DOHH2 (cell line): ENCODE data around the gene LIN52.

Experiments used
- H3F3A ChIP-seq: fragments of 200-600 bp; sonication (generic), shearing (Covaris generic); 2 replicates; pipeline ENCODE4 v1.6.0; 2016; ENCODE audit warnings: antibody characterized with exemption, mild to moderate bottlenecking; ENCODE audit not compliant: control insufficient read depth, insufficient read depth
- H3K27ac ChIP-seq: fragments of 200-600 bp; sonication (generic); 2 replicates; pipeline ENCODE4 v1.5.1; 2014; ENCODE audit warnings: low read depth, mild to moderate bottlenecking, low read length, moderate library complexity
- H3K27me3 ChIP-seq: fragments of 200-600 bp; sonication (generic); 2 replicates; pipeline ENCODE4 v1.6.1; 2014; ENCODE audit warnings: mild to moderate bottlenecking, low read length, mixed read lengths; ENCODE audit not compliant: control insufficient read depth
- H3K36me3 ChIP-seq: fragments of 200-600 bp; sonication (generic); 2 replicates; pipeline ENCODE4 v1.6.1; 2014; ENCODE audit warnings: mild to moderate bottlenecking, low read length, moderate library complexity, mixed read lengths; ENCODE audit not compliant: control insufficient read depth
- H3K4me1 ChIP-seq: fragments of 200-600 bp; sonication (generic); 2 replicates; pipeline ENCODE4 v1.6.1; 2014; ENCODE audit warnings: mild to moderate bottlenecking, low read length, mixed read lengths; ENCODE audit not compliant: control insufficient read depth
- H3K4me2 ChIP-seq: fragments of 200-600 bp; sonication (generic); 2 replicates; pipeline ENCODE4 v1.6.0; 2014; ENCODE audit warnings: mild to moderate bottlenecking, low read length, moderate library complexity
- H3K4me3 ChIP-seq: fragments of 200-600 bp; sonication (generic); 2 replicates; pipeline ENCODE4 v1.5.1; 2014; ENCODE audit warnings: mild to moderate bottlenecking, low read length, mixed read lengths
- H3K79me2 ChIP-seq: fragments of 200-600 bp; sonication (generic); 2 replicates; pipeline ENCODE4 v1.6.1; 2014; ENCODE audit warnings: mild to moderate bottlenecking, low read length, mixed read lengths; ENCODE audit not compliant: control insufficient read depth
- H3K9me2 ChIP-seq: fragments of 200-600 bp; sonication (generic); replicated peaks from 2 replicates; pipeline ENCODE4 v1.6.1; 2014; ENCODE audit warnings: mild to moderate bottlenecking, low read length, mixed read lengths; ENCODE audit not compliant: control insufficient read depth
- H3K9me3 ChIP-seq: fragments of 200-600 bp; sonication (generic); 2 replicates; pipeline ENCODE4 v1.6.1; 2014; ENCODE audit warnings: antibody characterized with exemption, low read length, mixed read lengths; ENCODE audit not compliant: control insufficient read depth, insufficient read depth
- H4K20me1 ChIP-seq: fragments of 200-600 bp; sonication (generic); 2 replicates; pipeline ENCODE4 v1.6.0; 2014; ENCODE audit warnings: low read depth, mild to moderate bottlenecking, antibody characterized with exemption, low read length, moderate library complexity; ENCODE audit not compliant: control insufficient read depth, insufficient read depth
- CTCF ChIP-seq: fragments of 200-600 bp; sonication (generic); IDR thresholded peaks from one replicate; pipeline ENCODE4 v1.5.1; 2014; ENCODE audit warnings: antibody characterized with exemption, mild to moderate bottlenecking, low read depth, low read length; ENCODE audit not compliant: poor library complexity, severe bottlenecking
- EZH2phosphoT487 ChIP-seq: fragments of 200-600 bp; sonication (generic); IDR thresholded peaks from 2 replicates; pipeline ENCODE4 v1.6.1; 2017; ENCODE audit warnings: borderline replicate concordance, mild to moderate bottlenecking, antibody characterized with exemption, low read length, moderate library complexity, mixed read lengths

The LIN52 gene

GRCh38 chr14:74190927-74191575, 106.3 kb downstream of the LIN52 start:
- Histone ChIP-seq H3K4me3 (no peak overlapping the region), H3K9me2 (no peaks in the 10 kb centered on the region)
- TF ChIP-seq EZH2phosphoT487 = no peak
- no peak for TF ChIP-seq CTCF

GRCh38 chr14:74194506-74195274, 109.9 kb downstream of the LIN52 start:
- no peaks in the 10 kb centered on the region for H3K79me2 ChIP-seq
- TF ChIP-seq EZH2phosphoT487 (no peak), CTCF (no peak)
- no peaks in the 10 kb centered on the region for H3K4me1 ChIP-seq
- H3K9me3 ChIP-seq = no peaks in the 10 kb centered on the region
- H3K27ac ChIP-seq = no peak overlapping the region
- no peak overlapping the region for H3K4me2 ChIP-seq
- H3K36me3 ChIP-seq = no peaks in the 10 kb centered on the region
- H3K27me3 ChIP-seq = no peaks in the 10 kb centered on the region
- H4K20me1 ChIP-seq = no peaks in the 10 kb centered on the region
- H3K9me2 ChIP-seq = no peaks in the 10 kb centered on the region
- H3F3A ChIP-seq = no peaks in the 10 kb centered on the region
- no peak overlapping the region for H3K4me3 ChIP-seq

More at GRCh38 chr14:74190927-74191575, 106.3 kb downstream of the LIN52 start:
- Histone ChIP-seq H3K4me2 (no peak overlapping the region), H3K27ac (no peak overlapping the region), H3K79me2 (no peaks in the 10 kb centered on the region), H3K27me3 (no peaks in the 10 kb centered on the region), H4K20me1 (no peaks in the 10 kb centered on the region), H3K9me3 (no peaks in the 10 kb centered on the region), H3K4me1 (no peaks in the 10 kb centered on the region), H3K36me3 (no peaks in the 10 kb centered on the region), H3F3A (no peaks in the 10 kb centered on the region)

GRCh38 chr14:74195623-74196022, 110.9 kb downstream of the LIN52 start:
- Histone ChIP-seq H3K4me2 (no peak overlapping the region), H3K4me3 (no peak overlapping the region), H3K36me3 (no peaks in the 10 kb centered on the region), H4K20me1 (no peaks in the 10 kb centered on the region), H3K9me3 (no peaks in the 10 kb centered on the region), H3K27me3 (no peaks in the 10 kb centered on the region), H3K79me2 (no peaks in the 10 kb centered on the region), H3K4me1 (no peaks in the 10 kb centered on the region), H3K27ac (no peak overlapping the region), H3K9me2 (no peaks in the 10 kb centered on the region), H3F3A (no peaks in the 10 kb centered on the region)
- TF ChIP-seq CTCF = no peak
- TF ChIP-seq EZH2phosphoT487 = no peak
